Type B pancreatic cell (in vitro differentiated cells): Measurements from ENCODE around the gene CDC42BPA. TPM values are rescaled to one million over a fixed set of nuclear protein-coding genes. Genes with fewer than 3 reads are reported as not detected.
A peak's percentile ranks its signal among the peaks of the same experiment; 100 is the strongest.

Experiments used
- DNase-seq: peaks from one replicate; pipeline ENCODE4 v3.0.0; 2021; ENCODE audit warnings: mixed read lengths; ENCODE audit not compliant: unreplicated experiment; ENCODE audit errors: extremely low spot score
- H3K27ac Mint-ChIP-seq: 2 replicates; pipeline ENCODE4 v1.8.0; 2021; ENCODE audit warnings: mild to moderate bottlenecking, mixed read lengths
- H3K27me3 Mint-ChIP-seq: 2 replicates; pipeline ENCODE4 v1.8.0; 2021; ENCODE audit warnings: mixed read lengths
- H3K36me3 Mint-ChIP-seq: 2 replicates; pipeline ENCODE4 v1.8.0; 2021; ENCODE audit warnings: mixed read lengths
- H3K4me1 Mint-ChIP-seq: one replicate; pipeline ENCODE4 v1.8.0; 2021; ENCODE audit warnings: mixed read lengths; ENCODE audit not compliant: unreplicated experiment
- H3K4me3 Mint-ChIP-seq: 2 replicates; pipeline ENCODE4 v1.8.0; 2021; ENCODE audit warnings: mild to moderate bottlenecking, mixed read lengths
- H3K9me3 Mint-ChIP-seq: 2 replicates; pipeline ENCODE4 v1.8.0; 2021; ENCODE audit warnings: mixed read lengths
- CTCF ChIP-seq: fragments of 200-600 bp; sonication (generic); conservative IDR thresholded peaks from 2 replicates; pipeline ENCODE4 v1.5.0; 2021; ENCODE audit warnings: antibody characterized with exemption, mild to moderate bottlenecking
- long read RNA-seq: library from polyadenylated mRNA; unstranded; transcript quantifications from one replicate; pipeline ENCODE4 v2.0.0, GENCODE V29; 2020
- total RNA-seq: library from RNA; stranded (reverse); gene quantifications from 2 replicates; pipeline ENCODE4 v1.2.1, GENCODE V29; 2021; ENCODE audit warnings: low replicate concordance

CDC42BPA gene
- total RNA-seq, result 18.5 and 33.8 TPM in 2 replicates
- long read RNA-seq, partial matches to known transcripts, result 1 of 4 reads
- long read RNA-seq, other reads (novel, unspliced or antisense), result 3 of 4 reads

- DNase-seq, result peak; percentile 85
- Mint-ChIP-seq H3K27ac (peak within 1 kb of the TSS; percentile 95), H3K4me1 (peaks cover 18% of the 10 kb centered on the region), H3K4me3 (peak within 1 kb of the TSS; percentile 94), H3K36me3 (no peaks in the 10 kb centered on the region), H3K27me3 (peaks cover 10% of the 10 kb centered on the region), H3K9me3 (no peaks in the 10 kb centered on the region)
- no peak for TF ChIP-seq CTCF
These were observed at the start of gene CDC42BPA for GRCh38 chr1:227318016-227318852. Gene CDC42BPA, minus strand, starts transcription at chr1:227318492. Its CDS starts 1,310 bp downstream, at chr1:227317182.

GRCh38 chr1:227368009-227368408, 49.7 kb upstream of the CDC42BPA start:
- H3K9me3 Mint-ChIP-seq, result no peaks in the 10 kb centered on the region
- H3K36me3 Mint-ChIP-seq, result no peaks in the 10 kb centered on the region
- DNase-seq, result no peak
- H3K4me3 Mint-ChIP-seq, result no peak overlapping the region
- peaks cover 23% of the 10 kb centered on the region for H3K4me1 Mint-ChIP-seq
- no peak overlapping the region for H3K27ac Mint-ChIP-seq
- TF ChIP-seq CTCF, result no peak
- H3K27me3 Mint-ChIP-seq, result no peaks in the 10 kb centered on the region

- Mint-ChIP-seq H3K36me3 (no peaks in the 10 kb centered on the region), H3K9me3 (no peaks in the 10 kb centered on the region), H3K4me3 (no peak overlapping the region), H3K27me3 (no peaks in the 10 kb centered on the region), H3K4me1 (peaks cover 16% of the 10 kb centered on the region), H3K27ac (no peak overlapping the region)
- no peak for DNase-seq
- TF ChIP-seq CTCF, result no peak
These were observed 47.5 kb upstream of the CDC42BPA start for GRCh38 chr1:227365473-227366431.

- H3K27ac Mint-ChIP-seq, result no peak overlapping the region
- no peak for TF ChIP-seq CTCF
- H3K4me1 Mint-ChIP-seq, result peaks cover 9% of the 10 kb centered on the region
- no peaks in the 10 kb centered on the region for H3K27me3 Mint-ChIP-seq
- no peaks in the 10 kb centered on the region for H3K9me3 Mint-ChIP-seq
- DNase-seq, result no peak
- no peak overlapping the region for H3K4me3 Mint-ChIP-seq
- no peaks in the 10 kb centered on the region for H3K36me3 Mint-ChIP-seq
These were observed 46.4 kb upstream of the CDC42BPA start for GRCh38 chr1:227364657-227365056.

- no peak for TF ChIP-seq CTCF
- no peaks in the 10 kb centered on the region for H3K27me3 Mint-ChIP-seq
- no peak overlapping the region for H3K4me3 Mint-ChIP-seq
- H3K9me3 Mint-ChIP-seq, result no peaks in the 10 kb centered on the region
- no peak overlapping the region for H3K27ac Mint-ChIP-seq
- DNase-seq, result no peak
- H3K36me3 Mint-ChIP-seq, result no peaks in the 10 kb centered on the region
- H3K4me1 Mint-ChIP-seq, result peaks cover under 1% of the 10 kb centered on the region
These were observed 45.5 kb upstream of the CDC42BPA start for GRCh38 chr1:227363825-227364224.
